HepG2 (cell line): ENCODE data around the gene JMJD6. TPM values are rescaled to one million over a fixed set of nuclear protein-coding genes. Genes with fewer than 3 reads are reported as not detected.

Experiments used
- ATAC-seq: fragments of 200-7000 bp; cut with Tn5 transposase; 3 replicates; pipeline ENCODE4 v1.9.1; 2020; ENCODE audit warnings: mild to moderate bottlenecking, moderate library complexity
- BruUV-seq: library from RNA; stranded (reverse); fragments of 400-500 nt; replicated peaks from 2 replicates; lab custom pipeline; 2021; lab: Mats Ljungman, UMichigan
- CTCF ChIA-PET: fragments of 300-600 bp; formaldehyde crosslinking; extraction: SDS; loops from one replicate; lab custom pipeline; 2021; ENCODE audit warnings: low total read pairs, inconsistent platforms, low intra/inter-chr PET ratio; lab: Yijun Ruan, JAX
- POLR2A ChIA-PET: fragments of 350-600 bp; sonication (Branson Sonifier 250); formaldehyde crosslinking; loops from one replicate; lab custom pipeline; 2020; ENCODE audit warnings: antibody characterized with exemption, inconsistent platforms; lab: Yijun Ruan, JAX
- DNase-seq: peaks from one replicate; pipeline ENCODE4 v3.0.0-alpha.2; 2015; ENCODE audit warnings: low spot score
- FAIRE-seq: peaks from 3 replicates; lab custom pipeline; 2011; peaks lifted over from hg19 to GRCh38; lab: Jason Lieb, UNC
- H2AFZ ChIP-seq: one replicate; pipeline ENCODE4 v1.6.1; 2011; ENCODE audit warnings: low read length, inconsistent platforms
- H3K27ac ChIP-seq: fragments of 300-600 bp; 3 replicates; pipeline ENCODE4 v1.8.0; 2011; ENCODE audit warnings: mixed run types, mild to moderate bottlenecking, mixed read lengths, low read length, inconsistent platforms; ENCODE audit not compliant: insufficient read depth; ENCODE audit errors: extremely low read length
- H3K27me3 ChIP-seq, 2 experiments: fragments of 200-600 bp in 1 of 2; 2 replicates in 1 of 2; 3 replicates in 1 of 2; pipeline versions ENCODE4 v1.6.0 to v1.8.0; 2011; ENCODE audit warnings: low read length in 2 of 2, mild to moderate bottlenecking in 2 of 2, moderate library complexity in 2 of 2, inconsistent platforms in 1 of 2; ENCODE audit not compliant: insufficient read depth in 2 of 2, control insufficient read depth in 1 of 2
- H3K36me3 ChIP-seq, 2 experiments: fragments of 200-600 bp in 1 of 2; replicated peaks in 1 of 2; 2 replicates in 1 of 2; 3 replicates in 1 of 2; pipeline versions ENCODE4 v1.5.1 to v1.8.0; 2011; ENCODE audit warnings: low read length in 2 of 2, inconsistent platforms in 1 of 2; ENCODE audit not compliant: insufficient read depth in 2 of 2, control insufficient read depth in 1 of 2
- H3K4me1 ChIP-seq: 2 replicates; pipeline ENCODE4 v1.5.1; 2012; ENCODE audit warnings: low read length, inconsistent platforms; ENCODE audit not compliant: insufficient read depth
- H3K4me2 ChIP-seq: 2 replicates; pipeline ENCODE4 v1.6.0; 2011; ENCODE audit warnings: low read depth, low read length, inconsistent platforms
- H3K4me3 ChIP-seq, 3 experiments: fragments of 200-600 bp in 1 of 3; sonication (generic), shearing (Covaris generic) in 1 of 3; replicated peaks in 1 of 3; 2 replicates each; pipeline ENCODE4 v1.5.1; 2011 to 2016; ENCODE audit warnings: low read length in 3 of 3, inconsistent platforms in 2 of 3, low read depth in 2 of 3, mild to moderate bottlenecking in 2 of 3, control low read depth in 1 of 3, mixed read lengths in 1 of 3; ENCODE audit not compliant: insufficient read depth in 1 of 3
- H3K79me2 ChIP-seq: one replicate; pipeline ENCODE4 v1.6.1; 2011; ENCODE audit warnings: low read length, inconsistent platforms; ENCODE audit not compliant: insufficient read depth
- H3K9ac ChIP-seq: 2 replicates; pipeline ENCODE4 v1.6.0; 2011; ENCODE audit warnings: mild to moderate bottlenecking, low read depth, low read length, inconsistent platforms; ENCODE audit not compliant: insufficient read depth
- H3K9me3 ChIP-seq: 2 replicates; pipeline ENCODE4 v1.5.1; 2012; ENCODE audit warnings: mild to moderate bottlenecking, low read length
- H4K20me1 ChIP-seq: 2 replicates; pipeline ENCODE4 v1.6.0; 2011; ENCODE audit warnings: inconsistent platforms, mild to moderate bottlenecking, low read length, moderate library complexity; ENCODE audit not compliant: insufficient read depth
- AGO2 ChIP-seq: fragments of 200-400 bp; formaldehyde crosslinking; optimal IDR thresholded peaks from 2 replicates; pipeline ENCODE3; 2017; ENCODE audit warnings: mild to moderate bottlenecking, low read depth, low read length, moderate library complexity
- CBX1 ChIP-seq: IDR thresholded peaks from one replicate; pipeline ENCODE4 v1.6.1; 2016; ENCODE audit warnings: antibody characterized with exemption, low read depth
- FIP1L1 ChIP-seq: fragments of 200-400 bp; formaldehyde crosslinking; IDR thresholded peaks from 2 replicates; pipeline ENCODE4 v1.6.1; 2018; ENCODE audit warnings: low read depth, mild to moderate bottlenecking, low read length, moderate library complexity, borderline replicate concordance; ENCODE audit not compliant: insufficient read depth
- MAZ ChIP-seq, 2 experiments: sonication (generic) in 1 of 2; formaldehyde crosslinking in 1 of 2; IDR thresholded peaks; 2 replicates each; pipeline versions ENCODE4 v1.5.0 to v1.6.1; 2012 to 2020; ENCODE audit warnings: low read depth in 2 of 2, mild to moderate bottlenecking in 2 of 2, borderline replicate concordance in 1 of 2, improper control_type of control experiment in 1 of 2, low read length in 1 of 2, missing genetic modification reagents in 1 of 2, moderate library complexity in 1 of 2
- MED8 ChIP-seq: sonication (generic); formaldehyde crosslinking; IDR thresholded peaks from 2 replicates; pipeline ENCODE4 v1.8.1; 2023; ENCODE audit warnings: mild to moderate bottlenecking, missing genetic modification reagents; ENCODE audit not compliant: insufficient replicate concordance
- RARG ChIP-seq: sonication (generic); formaldehyde crosslinking; IDR thresholded peaks from 2 replicates; pipeline ENCODE4 v1.4.0; 2020; ENCODE audit warnings: low read depth, mild to moderate bottlenecking, missing genetic modification reagents
- ZBTB7A ChIP-seq: sonication (generic); formaldehyde crosslinking; IDR thresholded peaks from 2 replicates; pipeline ENCODE4 v1.8.0; 2022; ENCODE audit warnings: mild to moderate bottlenecking, missing genetic modification reagents
- ZNF251 ChIP-seq: sonication (generic); formaldehyde crosslinking; IDR thresholded peaks from 2 replicates; pipeline ENCODE4 v1.9.0; 2021; ENCODE audit warnings: mild to moderate bottlenecking, missing genetic modification reagents
- ZNF354B ChIP-seq: sonication (generic); formaldehyde crosslinking; IDR thresholded peaks from 2 replicates; pipeline ENCODE4 v1.8.0; 2022; ENCODE audit warnings: mild to moderate bottlenecking, missing genetic modification reagents
- ZNF687 ChIP-seq: sonication (generic); formaldehyde crosslinking; IDR thresholded peaks from 2 replicates; pipeline ENCODE4 v1.5.1; 2020; ENCODE audit warnings: mild to moderate bottlenecking, missing genetic modification reagents, moderate library complexity
- ZNF713 ChIP-seq: sonication (generic); formaldehyde crosslinking; IDR thresholded peaks from 2 replicates; pipeline ENCODE4 v1.4.0; 2020; ENCODE audit warnings: mild to moderate bottlenecking, missing genetic modification reagents
- WGBS: methylation state at CpG from one replicate; pipeline ENCODE4 v1.1.6; 2017; ENCODE audit warnings: low lambda C conversion rate; 5-methylcytosine and 5-hydroxymethylcytosine counted together
- in situ Hi-C: cut with HindIII; loops from 2 replicates; pipeline ENCODE4 v1.10.0; 2017; ENCODE audit warnings: low pct_unique_long_range_greater_than_20kb; ENCODE audit not compliant: extremely low pct_ligation_motif_present
- intact Hi-C: fragments of 100-400 bp; cut with micrococcal nuclease; formaldehyde crosslinking; loops from one replicate; pipeline ENCODE4 v1.10.0; 2022; ENCODE audit not compliant: unreplicated experiment
- polyA plus RNA-seq, 8 experiments: library from polyadenylated mRNA; depleted of rRNA in 3 of 8; stranded (reverse) in 7 of 8; unstranded in 1 of 8; fragments of >200 nt; fragmentation: Illumina TruSeq in 4 of 8; extraction: Trizol in 4 of 8; gene quantifications; 2 replicates each; pipeline versions ENCODE4 v1.2.1 to v1.2.3, GENCODE V29; 2011 to 2016; ENCODE audit warnings: low read depth in 4 of 8, missing spikeins in 1 of 8, mixed read lengths in 1 of 8; ENCODE audit not compliant: insufficient read depth in 1 of 8
- total RNA-seq, 5 experiments: library from RNA; depleted of rRNA; stranded (reverse); fragments of >200 nt; fragmentation: Illumina TruSeq; extraction: Trizol; gene quantifications; 2 replicates each; pipeline ENCODE4 v1.2.3, GENCODE V29; 2016; ENCODE audit warnings: low read depth in 1 of 5

JMJD6 gene
- total and polyA plus RNA-seq, 2 of the 13 experiments (the other 11 are each of a cell fraction or from before 2014, with no cell fraction given), result 33.6 to 41.0 TPM

GRCh38 chr17:76684756-76685155, 41.6 kb downstream of the JMJD6 start (continued):
- TF ChIP-seq ZBTB7A (CRISPR knock-in tag), result no peak
- TF ChIP-seq ZNF251 (CRISPR knock-in tag), result no peak
- no peak for TF ChIP-seq CBX1
- no peak for TF ChIP-seq ZNF713 (CRISPR knock-in tag)
- TF ChIP-seq RARG, result no peak
- no peak for TF ChIP-seq FIP1L1
- no peak for TF ChIP-seq ZNF354B (CRISPR knock-in tag)

- H3K4me1 ChIP-seq, result peaks cover 37% of the 10 kb centered on the region
- TF ChIP-seq AGO2, result peak; percentile 45
- 0 out of 2 replicates have a peak, but pooled peaks have one; percentile 7 for TF ChIP-seq ZNF687 (CRISPR knock-in tag)
- TF ChIP-seq MED8 (CRISPR knock-in tag), result no peak
- no peak for TF ChIP-seq MAZ (IDR thresholded peaks at IDR 0.05; ENCODE audit: borderline replicate concordance, low read depth, low read length)
- no peak for TF ChIP-seq MAZ (CRISPR knock-in tag; IDR thresholded peaks at IDR 0.05; ENCODE audit: low read depth)
- no peak overlapping the region for H2AFZ ChIP-seq
- H3K79me2 ChIP-seq, result no peaks in the 10 kb centered on the region
- ChIA-PET POLR2A (interaction anchor here (1.3 kb wide), 1 partner anchor 13 kb away, joined by 3 read pairs; no protein-coding TSS in a partner anchor), CTCF (interaction anchor here (1.2 kb wide), 1 partner anchor 31 kb away, joined by 4 read pairs; no protein-coding TSS in a partner anchor)
- no peak overlapping the region for H3K9ac ChIP-seq
- no peaks in the 10 kb centered on the region for H3K27me3 ChIP-seq
- DNase-seq (no peak), ATAC-seq (no peak), FAIRE-seq (no peak)
- in situ Hi-C loops, result loop anchor here (5.0 kb wide), 1 partner anchor 33 kb away; no protein-coding TSS in a partner anchor
- no peaks in the 10 kb centered on the region for H4K20me1 ChIP-seq
- no TSS peak for BruUV-seq
- H3K4me3 ChIP-seq, result no peak overlapping the region
- peaks cover 7 to 18% of the 10 kb centered on the region in 2 experiments; a peak in 4 of 5 replicates for H3K36me3 ChIP-seq
- H3K9me3 ChIP-seq, result no peaks in the 10 kb centered on the region
- intact Hi-C loops, result no loop called here
- H3K27ac ChIP-seq, result no peak overlapping the region
- no peak overlapping the region for H3K4me2 ChIP-seq
- WGBS, result 97% methylated on average over 19 of the region's 25 CpGs
Observed at GRCh38 chr17:76683921-76684745, 42.3 kb downstream of the JMJD6 start.
